HG02571 (cell line): ENCODE results near the gene METTL24.

Source experiments
- ATAC-seq: cut with Tn5 transposase; IDR thresholded peaks from one replicate; pipeline ENCODE4 v1.9.1; 2021; ENCODE audit warnings: mild to moderate bottlenecking, moderate library complexity; ENCODE audit not compliant: unreplicated experiment

Gene METTL24

GRCh38 chr6:110201151-110201884 lies 156.8 kb downstream of the METTL24 start:
- ATAC-seq, result no peak

GRCh38 chr6:110198561-110198960 lies 159.6 kb downstream of the METTL24 start:
- ATAC-seq, result no peak

- no peak for ATAC-seq
Observed at GRCh38 chr6:110196874-110197273, 161.3 kb downstream of the METTL24 start.

- no peak for ATAC-seq
Observed at GRCh38 chr6:110195639-110196038, 162.5 kb downstream of the METTL24 start.
